Activated T-cell treated with anti-CD3 and anti-CD28 coated beads, Interleukin-2, amount 50 U/mL, for 48 hours (primary cell): ENCODE results near the gene FTO.

ENCODE experiments used
- DNase-seq, 2 experiments: peaks; one replicate each; pipeline ENCODE4 v3.0.0-alpha.2; 2020

FTO gene

DNA sequence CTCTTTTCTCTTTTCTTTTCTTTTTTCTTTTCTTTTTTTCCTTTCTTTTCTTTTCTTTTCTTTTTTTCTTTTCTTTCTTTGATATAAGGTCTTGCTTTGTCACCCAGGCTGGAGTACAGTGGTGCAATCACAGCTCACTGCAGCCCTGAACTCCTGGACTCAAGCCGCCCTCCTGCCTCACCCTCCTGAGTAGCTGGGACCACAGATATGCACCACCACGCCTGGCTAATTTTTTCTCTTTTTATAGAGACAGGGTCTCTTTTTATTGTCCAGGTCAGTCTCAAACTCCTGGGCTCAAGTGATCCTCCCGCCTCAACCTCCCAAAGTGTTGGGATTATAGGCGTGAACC lies 436.8 kb downstream of the FTO start:
- DNase-seq = no peak

DNA sequence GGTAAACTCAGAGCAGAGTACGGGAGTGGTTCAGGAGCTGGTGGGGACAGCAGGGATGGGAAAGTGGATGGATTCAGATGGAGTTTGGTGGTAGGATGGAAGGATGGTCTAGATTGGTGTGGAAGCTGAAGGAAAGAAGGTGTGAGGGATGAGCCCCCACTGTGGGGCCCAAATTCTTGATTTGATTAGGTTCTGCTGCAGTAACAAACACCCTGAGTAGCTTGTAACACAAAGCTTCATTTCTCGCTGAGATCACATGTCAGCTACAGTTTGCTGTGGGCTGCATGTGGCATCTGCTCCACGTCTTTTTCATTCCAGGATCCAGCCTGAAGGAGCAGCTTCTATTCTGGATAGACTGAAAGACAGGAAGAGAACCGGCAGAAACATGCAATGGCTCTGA lies 438.8 kb downstream of the FTO start:
- no peak for DNase-seq

DNA sequence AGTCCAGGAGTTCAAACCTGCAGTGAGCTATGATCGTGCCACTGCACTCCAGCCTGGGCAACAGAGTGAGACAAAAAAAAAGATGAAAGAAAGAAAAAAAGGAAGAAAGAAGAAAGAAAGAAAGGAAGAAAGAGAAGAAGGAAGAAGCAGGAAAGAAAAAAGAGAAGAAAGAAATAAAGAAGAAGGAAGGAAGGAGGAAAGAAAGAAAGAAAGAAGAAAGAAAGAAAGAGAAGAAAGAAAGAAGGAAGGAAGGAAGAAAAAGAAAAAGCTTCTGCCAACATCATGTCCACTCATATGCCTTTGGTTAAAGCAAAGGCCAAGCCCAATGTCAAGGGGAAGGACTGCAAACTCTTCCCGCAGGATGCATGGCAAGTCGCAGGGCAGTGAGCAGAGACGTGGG lies 439.5 kb downstream of the FTO start:
- DNase-seq = no peak

DNA sequence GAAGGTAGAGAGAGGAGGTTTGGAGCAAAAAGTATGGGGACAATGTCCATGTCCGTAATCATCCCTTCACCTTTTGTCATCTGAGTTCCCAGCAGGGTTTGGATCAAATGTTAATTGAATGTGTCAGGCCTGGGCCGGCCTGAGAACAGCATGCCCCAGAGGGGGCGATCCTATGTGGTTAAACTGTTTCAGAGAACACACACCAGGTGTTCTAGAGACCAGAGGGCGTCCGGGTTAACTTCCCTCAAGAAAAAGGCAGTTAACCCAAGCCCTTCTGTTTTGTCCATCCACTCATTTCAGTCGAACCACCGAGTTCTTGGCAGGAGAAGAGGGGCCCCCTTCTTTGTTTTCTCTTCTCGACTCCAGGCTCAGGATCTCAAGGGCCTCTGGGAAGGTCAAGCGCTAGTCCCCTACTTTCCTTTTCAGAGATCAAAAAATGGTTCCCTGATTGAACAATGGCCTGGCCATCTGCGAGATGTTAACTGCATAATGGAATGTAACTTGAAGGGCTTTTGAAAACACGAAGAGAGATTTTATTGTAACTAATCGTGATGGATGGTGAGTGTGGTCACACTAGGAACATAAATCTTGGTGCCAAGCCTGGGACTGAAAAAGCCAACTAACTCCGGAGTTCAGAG lies 440.1 kb downstream of the FTO start:
- DNase-seq = no peak

DNA sequence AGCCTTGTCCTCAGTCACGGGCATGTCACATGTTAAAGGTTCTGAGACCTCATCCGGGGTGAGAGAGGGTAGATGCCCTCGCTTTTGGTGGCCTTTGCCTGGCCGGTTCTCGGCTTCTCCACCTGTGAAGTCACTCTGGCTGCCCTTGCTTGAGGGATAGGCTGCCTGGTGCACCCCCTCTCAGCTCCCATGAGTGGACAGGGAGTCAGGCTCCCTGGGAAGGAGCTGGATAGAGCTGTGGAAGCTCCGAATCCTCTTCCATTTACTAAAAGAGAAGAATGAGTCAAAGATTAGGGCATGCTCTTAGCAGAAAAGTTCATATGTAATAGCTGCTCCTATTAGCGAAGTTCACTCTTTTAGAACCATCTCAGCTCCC lies 440.6 kb downstream of the FTO start:
- DNase-seq = no peak

DNA sequence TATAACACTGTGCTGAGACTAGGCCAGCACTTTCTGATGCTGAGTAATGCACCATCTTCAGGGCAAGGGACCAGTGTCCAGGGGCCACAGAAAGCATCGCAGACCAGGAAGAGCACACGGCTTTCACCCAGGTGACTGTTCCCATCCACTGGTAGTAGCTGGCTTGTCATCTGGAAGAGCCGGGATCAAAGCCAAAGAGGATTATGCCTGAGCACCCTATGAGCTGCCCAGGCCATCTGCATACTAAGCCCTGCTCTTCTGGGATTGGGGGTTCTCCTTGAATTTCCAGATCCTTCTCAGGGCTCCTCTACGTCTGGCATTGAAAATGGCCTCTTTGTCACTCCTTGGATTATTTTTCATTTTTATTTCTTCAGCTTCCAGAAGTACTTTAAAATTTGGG lies 441.9 kb downstream of the FTO start:
- no peak for DNase-seq

DNA sequence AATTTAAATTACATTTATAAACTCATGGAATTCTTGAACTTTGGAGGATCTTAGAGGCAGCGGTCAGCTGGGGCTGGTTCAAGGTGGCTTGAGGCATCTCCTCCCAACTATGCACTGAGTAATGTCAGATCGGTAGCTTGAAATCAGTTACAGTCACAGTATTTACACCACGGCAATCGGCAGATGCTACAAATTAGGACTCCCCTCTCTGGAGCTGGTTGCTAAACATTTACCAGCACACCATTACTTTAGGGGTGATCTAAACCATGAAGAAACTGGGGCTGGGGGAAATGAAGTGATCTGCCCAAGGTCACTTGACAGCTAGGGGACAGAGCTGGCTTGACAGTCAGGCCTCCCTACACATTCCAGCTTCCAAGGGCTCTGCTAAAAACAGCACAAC lies 445.0 kb downstream of the FTO start:
- DNase-seq = no peak

DNA sequence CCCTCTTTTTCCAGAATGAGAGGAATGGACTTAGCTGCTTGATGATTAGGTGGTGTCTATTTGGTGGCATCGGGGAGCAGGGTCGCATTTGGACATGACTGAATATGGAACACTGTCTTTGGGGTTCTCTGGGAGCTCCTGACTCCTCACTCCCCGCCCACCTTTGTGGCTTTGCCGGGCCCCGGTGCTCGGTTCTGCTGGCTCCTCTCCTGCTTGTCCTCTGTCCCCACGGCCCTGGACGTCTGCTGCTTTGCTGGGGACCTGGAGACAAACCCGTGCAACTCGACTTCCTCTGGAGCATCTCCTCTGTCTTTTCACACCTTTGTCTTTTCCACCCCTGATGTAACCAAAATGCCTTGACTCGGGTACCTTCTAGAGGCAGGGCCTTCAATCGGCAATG lies 446.9 kb downstream of the FTO start:
- DNase-seq = no peak

DNA sequence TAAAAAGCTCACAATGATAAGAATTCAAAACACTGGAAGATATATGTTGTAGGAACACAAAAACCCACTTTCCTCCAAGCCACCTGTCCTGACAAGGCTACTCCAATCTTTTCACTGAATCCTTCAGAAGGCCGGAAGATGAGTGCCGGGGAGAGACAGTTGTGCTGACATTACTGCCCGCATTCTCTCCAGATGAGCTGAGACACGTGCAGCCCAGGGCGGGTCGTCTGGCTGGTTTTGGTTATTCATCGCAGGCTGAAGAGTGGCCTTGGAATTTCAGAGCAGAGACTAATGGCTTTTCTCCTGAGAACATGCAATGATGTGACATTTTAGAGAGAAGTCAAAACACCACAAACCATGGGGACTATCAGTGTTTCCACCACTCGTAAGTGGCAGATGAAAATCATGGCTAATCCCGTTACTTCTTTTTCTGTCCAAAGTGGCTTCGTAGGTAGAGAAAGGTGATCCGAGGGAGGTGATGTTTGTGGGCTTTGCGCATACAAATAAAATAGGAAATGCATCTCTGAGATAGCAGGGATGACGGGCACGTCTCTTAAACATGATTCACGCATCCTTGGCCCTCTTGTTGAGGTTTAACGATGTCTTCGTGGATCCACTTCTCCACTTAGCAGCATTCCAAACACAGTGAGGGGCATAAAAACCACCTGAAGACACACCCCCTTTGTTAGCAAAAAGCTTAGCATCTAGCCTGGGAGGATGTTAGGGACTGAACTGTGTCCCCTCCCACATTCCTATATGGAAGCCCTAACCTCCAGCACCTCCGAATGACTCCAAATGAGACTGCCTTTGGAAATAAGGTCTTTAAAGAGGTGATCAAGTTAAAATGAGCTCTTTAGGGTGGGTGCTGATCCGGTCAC lies 448.6 kb downstream of the FTO start:
- no peak for DNase-seq

DNA sequence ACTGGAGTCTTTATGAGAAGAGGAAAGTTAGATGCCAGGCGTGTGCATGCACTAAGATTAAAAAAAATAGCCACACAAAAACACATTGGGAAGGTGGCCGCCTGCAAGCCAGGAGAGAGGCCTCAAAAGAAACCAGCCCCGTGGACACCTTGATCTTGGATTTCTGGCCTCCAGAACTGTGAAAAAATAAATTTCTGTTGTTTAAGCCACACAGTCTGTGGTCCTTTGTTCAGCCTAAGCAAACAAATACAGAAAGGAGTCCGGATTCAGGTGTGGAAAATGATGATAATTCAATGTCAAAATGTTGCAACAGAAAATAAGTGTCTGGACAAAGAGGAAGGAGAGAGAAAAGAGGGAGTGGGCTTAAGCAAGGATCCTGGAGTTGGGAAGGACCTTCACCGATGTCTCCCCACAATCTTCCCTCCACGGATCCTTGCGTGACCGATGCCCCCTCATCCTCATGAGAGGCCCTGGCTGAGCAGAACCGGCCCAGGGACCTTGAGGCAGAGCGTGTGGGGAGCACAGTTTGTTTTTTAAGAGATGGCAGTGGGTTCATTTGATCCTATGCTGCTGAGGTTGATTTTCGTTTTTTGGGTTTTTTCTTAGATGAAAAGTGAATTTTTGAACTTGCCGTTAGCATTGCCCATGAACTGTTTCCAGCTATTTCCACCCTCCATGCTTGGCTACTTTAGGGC lies 449.4 kb downstream of the FTO start:
- DNase-seq = no peak

DNA sequence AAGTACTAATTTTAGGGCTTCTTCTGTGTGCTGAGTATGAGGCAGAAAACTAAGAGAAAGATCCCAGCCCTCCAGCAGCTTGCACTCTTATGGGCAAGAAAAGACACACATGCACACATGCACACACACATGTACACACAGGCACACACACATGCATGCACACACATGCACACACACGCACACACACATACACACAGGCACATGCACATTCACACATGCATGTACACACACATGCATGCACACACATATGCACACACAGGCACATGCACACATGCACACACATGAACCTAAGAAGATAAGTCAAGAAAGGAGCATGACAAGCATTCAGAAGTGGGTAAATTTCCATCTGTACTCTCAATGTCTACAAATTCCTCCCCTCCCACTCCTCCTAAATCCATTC lies 452.4 kb downstream of the FTO start:
- DNase-seq = no peak

DNA sequence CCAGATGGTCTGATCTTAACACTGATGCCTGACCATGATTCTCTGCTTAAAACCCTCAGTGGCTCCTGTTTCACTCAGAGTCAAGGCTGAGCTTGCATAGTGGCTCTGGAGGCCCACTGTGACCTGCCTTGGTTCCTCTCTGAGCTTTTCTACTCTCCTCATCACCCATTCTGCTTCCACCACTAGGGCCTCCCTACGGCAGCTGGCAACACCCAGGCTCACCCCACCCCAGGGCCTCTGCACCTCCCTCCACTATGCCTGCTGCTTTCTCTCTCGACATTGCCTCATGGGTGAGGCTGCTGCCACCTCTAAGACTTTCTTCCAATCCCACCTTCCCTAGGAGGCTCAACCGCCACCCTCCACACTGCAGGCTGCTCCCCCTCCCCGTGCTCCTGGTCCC lies 455.0 kb downstream of the FTO start:
- no peak for DNase-seq

DNA sequence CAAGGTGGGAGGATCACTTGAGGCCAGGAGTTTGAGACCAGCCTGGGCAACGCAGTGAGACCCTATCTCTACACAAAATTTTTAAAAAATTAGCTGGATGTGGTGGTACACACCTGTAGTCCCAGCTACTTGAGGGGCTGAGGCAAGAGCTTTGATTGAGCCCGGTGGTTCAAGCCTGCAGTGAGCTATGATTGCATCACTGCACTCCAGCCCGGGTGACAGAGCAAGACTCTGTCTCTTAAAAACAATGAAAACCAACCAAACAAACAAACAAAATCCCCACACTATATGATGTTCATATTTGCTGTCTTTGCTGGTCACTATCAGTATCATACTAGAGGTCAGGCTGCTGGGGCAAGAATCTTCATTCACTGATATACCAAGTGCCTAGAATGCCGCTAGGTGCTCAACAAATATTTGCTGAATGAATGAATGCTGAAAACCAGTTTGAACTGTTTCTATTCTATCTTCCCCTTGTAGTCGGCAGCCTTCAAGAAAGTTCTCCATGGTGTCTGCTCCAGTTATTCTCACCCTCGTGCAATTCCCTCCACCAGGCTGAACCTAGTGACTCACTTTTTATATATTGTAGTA lies 455.6 kb downstream of the FTO start:
- DNase-seq = no peak

DNA sequence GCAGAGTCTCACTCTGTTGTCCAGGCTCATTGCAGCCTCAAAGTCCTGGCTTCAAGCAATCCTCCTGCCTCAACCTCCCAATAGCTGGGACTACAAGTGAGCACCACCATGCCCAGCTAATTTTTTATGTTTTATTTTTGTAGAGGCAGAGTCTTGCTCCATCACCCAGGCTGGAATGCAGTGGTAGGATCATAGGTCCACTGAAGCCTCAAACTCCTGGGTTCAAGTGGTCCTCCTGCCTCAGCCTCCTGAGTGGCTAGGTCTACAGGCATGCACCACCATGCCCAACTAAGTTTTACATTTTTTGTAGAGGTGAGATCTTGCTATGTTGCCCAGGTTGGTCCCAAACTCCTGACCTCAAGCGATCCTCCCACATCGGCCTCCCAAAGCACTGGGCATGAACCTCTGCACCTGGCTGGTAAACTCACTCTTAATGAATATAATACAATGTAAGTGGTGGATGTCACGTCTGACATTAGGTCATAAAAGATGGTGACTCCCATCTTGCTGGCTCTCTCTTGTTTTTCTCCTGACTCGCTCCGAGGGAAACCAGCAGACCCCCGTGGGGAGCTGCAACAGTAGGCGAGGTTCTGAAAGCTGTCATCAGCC lies 456.4 kb downstream of the FTO start:
- DNase-seq = no peak

DNA sequence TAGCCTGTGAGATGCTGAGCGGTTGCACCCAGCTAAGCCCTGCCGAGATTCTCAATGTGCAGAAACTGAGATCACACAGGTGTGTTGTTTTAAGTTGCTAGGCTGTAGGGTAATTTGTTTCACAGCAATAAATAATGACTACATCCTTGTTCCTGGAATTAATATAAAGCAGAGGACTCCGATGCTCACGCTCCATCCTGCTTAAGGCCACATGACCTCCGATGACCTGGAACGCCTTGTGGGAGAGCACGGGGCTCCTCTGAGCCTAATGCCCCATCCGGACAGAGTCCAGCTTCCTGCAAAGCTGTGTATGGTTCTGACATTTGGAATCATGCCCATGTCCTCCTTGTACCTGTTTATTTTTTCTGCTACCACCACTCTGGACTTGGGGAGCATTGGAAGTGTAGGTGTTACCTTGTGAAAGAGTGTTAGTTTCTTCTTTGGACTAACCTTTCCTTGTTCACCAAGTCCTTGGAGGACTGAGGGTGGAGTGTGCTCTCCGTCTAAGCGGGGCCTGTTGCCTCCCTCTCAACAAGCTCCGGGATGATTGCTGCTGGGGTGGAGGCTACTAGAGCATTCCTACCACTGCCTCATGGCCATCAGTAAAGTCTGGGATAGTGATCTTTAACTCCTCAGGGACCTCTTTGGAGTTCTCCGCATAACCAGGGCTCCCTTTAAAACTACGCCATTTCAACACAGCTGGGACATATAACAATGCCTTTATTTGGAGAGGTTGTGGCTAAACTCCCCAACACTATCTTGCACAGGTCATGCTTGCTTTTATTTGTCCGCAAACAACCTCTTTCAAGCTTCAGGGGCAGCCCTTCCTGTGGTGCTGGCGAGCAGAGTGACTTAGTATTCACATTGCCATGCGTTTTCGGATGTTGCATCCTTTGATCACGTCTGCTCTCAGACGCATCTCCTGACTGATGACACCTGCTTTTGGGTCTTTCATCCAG lies 457.3 kb downstream of the FTO start:
- no peak for DNase-seq

DNA sequence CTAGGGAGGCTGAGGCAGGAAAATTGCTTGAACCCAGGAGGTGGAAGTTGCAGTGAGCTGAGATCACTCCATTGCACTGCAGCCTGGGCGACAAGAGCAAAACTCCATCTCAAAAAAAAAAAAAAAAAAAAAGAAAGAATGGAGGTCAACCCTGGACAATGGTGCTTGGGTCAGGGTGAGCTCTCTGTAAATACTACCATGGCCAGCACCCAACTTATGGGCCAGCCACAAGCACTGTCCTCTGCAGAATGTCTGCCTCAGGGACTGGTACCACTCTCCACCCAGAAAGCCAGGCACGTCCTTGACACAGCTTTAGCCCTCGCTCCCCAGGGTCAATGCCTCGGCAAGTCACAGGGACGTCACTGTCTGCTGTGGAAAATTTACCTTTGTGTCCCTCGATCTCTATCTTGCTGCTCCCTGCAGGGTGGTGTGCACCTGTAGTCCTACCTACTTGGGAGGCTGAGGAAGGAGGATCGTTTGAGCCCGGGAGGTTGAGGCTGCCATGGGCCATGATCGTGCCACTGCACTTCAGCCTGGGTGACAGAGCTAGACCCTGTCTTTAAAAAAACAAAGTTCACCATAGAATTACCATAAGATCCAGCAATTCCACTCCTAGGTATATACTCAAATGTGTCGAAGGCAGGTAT lies 459.4 kb downstream of the FTO start:
- no peak for DNase-seq

DNA sequence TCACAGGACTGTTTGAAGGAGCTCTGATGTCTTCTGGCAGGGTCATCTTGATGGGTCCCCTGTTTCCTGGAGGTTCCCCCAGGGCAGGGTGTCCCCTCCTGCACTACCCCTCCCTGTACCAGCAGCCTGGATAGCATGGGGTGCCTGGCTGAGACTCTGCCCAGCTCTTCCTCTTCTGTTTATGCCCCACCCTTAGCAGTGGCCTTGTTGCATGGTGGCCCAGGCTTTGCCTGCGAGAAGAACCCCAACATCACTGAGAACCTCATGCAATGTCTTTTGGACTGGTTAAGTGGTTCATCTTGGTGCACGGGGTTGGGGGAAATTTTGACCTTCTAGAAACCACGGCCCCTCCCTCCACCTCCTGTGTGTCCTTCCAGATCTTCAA lies 460.8 kb downstream of the FTO start:
- DNase-seq = no peak

DNA sequence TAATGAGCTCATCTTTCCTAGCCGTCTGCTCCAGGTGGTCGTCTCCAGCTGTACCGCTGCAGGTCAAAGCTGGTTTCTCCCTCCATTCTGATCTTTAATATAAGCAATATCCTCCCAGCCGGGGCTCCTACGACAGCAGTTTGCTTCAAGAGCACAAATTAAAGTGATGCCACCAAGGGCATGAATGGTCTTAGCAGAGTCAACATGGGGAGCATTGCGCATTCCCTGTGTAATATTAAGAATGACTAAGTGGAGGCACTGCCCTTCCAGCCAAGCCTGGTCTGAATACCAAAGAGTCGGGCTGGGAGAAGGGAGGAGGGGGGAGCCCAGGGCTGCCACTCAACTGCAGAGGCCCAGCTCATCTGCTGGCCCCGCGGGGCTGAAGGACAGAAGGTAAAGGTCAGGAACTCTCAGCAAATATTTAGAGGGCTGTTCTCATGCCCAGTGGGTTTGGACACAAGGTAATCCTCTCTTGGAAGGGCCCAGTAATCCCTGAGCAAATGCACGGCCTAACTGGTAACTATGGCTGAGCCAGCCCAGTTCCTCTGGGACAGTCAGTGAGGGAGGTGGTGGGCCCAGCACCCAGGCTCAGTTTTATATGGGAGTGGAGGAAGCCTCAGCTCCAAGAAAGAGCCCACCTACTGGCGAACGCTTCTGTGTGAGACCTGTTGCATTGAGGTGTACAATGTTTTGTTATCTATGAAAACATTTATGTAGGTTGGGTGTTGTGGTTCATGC lies 461.4 kb downstream of the FTO start:
- DNase-seq = no peak

DNA sequence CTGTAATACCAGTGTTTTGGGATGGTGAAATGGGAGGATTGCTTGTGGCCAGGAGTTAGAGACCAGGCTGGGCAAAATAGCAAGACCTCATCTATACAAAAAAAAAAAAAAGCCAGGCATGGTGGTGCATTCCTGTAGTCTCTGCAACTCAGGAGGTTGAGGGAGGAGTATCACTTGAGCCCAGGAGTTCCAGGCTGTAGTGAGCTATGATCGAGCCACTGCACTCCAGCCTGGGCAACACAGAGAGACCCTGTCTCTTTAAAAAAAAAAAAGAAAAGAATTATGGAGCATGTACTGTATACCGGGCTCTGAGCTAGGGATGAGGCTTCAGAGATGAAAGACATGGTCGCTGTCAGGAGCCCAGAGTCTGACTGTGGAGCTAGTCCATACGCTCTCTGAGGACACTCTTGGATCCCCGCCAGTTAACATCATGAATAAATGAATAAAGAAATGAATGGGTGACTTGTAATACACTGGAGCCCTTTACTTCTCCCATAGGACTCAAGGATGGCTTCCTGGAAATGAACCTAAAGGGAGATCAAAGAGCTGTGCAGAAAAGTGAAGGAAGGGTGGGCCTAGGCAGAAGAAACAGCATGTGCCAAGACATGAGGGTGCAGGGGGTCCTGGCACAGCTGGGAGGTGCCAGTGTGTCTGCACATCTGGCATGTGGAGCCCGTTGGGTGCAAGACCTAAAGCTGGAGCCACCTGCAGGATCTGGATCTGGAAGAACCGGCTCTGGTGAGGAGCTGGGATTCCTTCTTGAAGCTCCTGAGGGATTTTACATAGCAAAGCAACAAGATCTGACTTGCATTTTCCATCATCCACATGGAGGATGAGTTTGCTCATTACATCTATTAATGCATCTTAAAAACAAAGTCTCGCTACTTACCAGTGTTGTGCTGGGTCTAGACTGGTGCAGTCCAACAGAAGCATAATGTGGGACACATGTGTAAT lies 462.2 kb downstream of the FTO start:
- no peak for DNase-seq

DNA sequence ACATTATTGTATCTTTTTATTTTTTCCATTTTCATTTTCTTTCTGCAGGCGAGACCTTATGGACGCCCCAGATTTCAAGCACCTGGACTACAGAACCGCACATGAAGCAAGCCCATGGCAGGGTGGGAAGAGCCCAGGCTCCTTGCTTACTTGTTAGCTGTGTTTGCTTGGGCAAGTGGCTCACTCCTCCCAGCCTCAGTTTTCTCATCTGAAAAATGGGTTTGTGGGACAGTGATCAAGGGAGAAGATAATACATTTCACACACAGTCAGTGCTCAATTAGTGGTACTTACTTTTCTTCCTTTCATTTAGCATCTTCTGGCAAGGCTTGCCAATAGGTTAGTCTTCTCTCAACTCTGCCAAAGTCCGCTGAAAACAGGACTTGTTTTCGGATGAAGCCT lies 465.2 kb downstream of the FTO start:
- no peak for DNase-seq
